Stimulated activated memory B cell treated with anti-CD40 and anti-IgM and Interleukin-4, amounts not matched to agents 10 μg/mL and 1 μg/mL and 100 μg/mL, for 72 hours (primary cell): ENCODE data around the gene RRP7A.
"Not testable (repeated sequence)": the region's sequence is repeated elsewhere in the genome, so short reads cannot be mapped to it uniquely, and the experiment has no call there.

Experiments
- ATAC-seq: fragments of 150-1000 bp; cut with Tn5 transposase; 2 replicates; pipeline ENCODE4 v1.10.0; 2021
- H3K27ac Mint-ChIP-seq: one replicate; pipeline ENCODE4 v1.8.0; 2022; ENCODE audit warnings: mild to moderate bottlenecking, mixed read lengths
- H3K27me3 Mint-ChIP-seq: one replicate; pipeline ENCODE4 v1.8.0; 2022; ENCODE audit warnings: mixed read lengths
- H3K36me3 Mint-ChIP-seq: one replicate; pipeline ENCODE4 v1.8.0; 2022; ENCODE audit warnings: mixed read lengths
- H3K4me1 Mint-ChIP-seq: one replicate; pipeline ENCODE4 v1.8.0; 2022; ENCODE audit warnings: mixed read lengths
- H3K4me3 Mint-ChIP-seq: one replicate; pipeline ENCODE4 v1.8.0; 2022; ENCODE audit warnings: mild to moderate bottlenecking, moderate library complexity, mixed read lengths
- H3K9me3 Mint-ChIP-seq: one replicate; pipeline ENCODE4 v1.8.0; 2022; ENCODE audit warnings: mixed read lengths

Gene RRP7A

DNA sequence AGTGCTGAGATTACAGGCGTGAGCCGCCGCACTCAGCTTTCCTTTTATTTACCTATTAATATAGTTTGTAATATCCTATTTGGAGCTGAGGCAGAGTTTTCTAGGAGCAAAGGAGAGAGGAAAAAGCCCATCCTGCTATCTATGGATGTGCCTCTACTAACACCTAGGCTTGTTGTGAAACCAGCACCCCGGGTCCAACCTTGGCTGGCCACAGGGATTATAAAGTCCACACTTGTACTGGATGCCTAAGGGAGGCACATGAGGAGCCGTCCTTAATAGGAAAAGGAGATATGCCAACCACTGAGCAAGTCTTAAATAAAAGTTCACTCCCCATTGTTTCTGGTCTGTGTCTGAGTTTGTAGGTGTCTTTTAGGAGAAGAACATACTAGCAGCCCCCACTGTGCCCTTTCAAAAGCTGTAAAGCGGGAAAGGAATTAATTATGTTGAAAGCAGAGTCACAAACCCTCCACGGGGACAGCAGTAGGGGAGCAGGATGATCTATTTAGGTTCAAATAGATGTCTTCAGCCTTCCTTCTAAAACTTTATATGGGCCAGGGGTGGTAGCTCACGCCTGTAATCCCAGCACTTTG, 29.3 kb downstream of the RRP7A start:
- H3K4me3 Mint-ChIP-seq, result no peak overlapping the region

DNA sequence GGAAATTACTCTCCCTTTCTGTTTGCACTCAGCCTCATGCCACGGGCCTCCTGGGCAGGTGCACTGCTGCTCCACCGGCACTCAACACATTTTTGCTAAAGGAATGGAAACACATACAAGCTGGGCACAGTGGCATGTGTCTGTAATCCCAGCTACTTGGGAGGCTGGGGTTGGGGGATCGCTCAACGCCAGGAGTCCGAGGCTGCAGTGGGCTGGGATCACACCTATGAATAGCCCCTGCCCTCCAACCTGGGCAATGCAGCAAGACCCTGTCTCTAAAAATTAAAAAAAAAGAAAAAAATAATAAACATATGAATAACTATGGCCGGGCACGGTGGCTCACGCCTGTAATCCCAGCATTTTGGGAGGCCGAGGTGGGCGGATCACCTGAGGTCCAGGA, 30.6 kb downstream of the RRP7A start:
- Mint-ChIP-seq H3K9me3 (no peaks in the 10 kb centered on the region), H3K4me1 (no peaks in the 10 kb centered on the region), H3K27ac (no peak overlapping the region), H3K4me3 (no peak overlapping the region), H3K27me3 (peaks cover 23% of the 10 kb centered on the region), H3K36me3 (no peaks in the 10 kb centered on the region)
- ATAC-seq, result no peak

More for the DNA sequence above, 29.3 kb downstream of the RRP7A start:
- Mint-ChIP-seq H3K4me1 (peaks cover 12% of the 10 kb centered on the region), H3K9me3 (no peaks in the 10 kb centered on the region), H3K36me3 (no peaks in the 10 kb centered on the region), H3K27me3 (peaks cover 24% of the 10 kb centered on the region), H3K27ac (no peak overlapping the region)
- ATAC-seq, result no peak

DNA sequence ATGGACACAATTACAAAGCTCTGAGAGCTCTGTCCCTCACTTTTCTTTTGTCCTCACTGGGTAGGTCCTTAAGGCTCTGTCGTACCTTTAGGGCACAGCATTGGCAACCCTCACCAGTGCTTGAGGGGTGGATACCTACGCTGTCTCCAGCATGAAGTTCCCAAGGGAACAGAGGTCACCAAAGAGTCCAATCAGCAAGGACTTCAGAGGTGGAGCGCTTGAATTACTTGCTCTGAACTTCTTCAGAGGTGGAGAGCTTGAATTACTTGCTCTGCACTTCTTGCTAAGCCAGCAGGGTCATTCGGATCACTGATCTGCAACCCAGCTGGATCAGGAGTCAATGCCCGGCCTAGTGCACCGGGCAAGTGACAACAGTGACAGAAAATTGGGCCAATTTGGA, 35.1 kb downstream of the RRP7A start:
- Mint-ChIP-seq H3K36me3 (no peaks in the 10 kb centered on the region), H3K27me3 (peaks cover 45% of the 10 kb centered on the region), H3K9me3 (no peaks in the 10 kb centered on the region), H3K4me3 (no peak overlapping the region), H3K4me1 (peaks cover 3% of the 10 kb centered on the region), H3K27ac (no peak overlapping the region)
- ATAC-seq, result no peak

DNA sequence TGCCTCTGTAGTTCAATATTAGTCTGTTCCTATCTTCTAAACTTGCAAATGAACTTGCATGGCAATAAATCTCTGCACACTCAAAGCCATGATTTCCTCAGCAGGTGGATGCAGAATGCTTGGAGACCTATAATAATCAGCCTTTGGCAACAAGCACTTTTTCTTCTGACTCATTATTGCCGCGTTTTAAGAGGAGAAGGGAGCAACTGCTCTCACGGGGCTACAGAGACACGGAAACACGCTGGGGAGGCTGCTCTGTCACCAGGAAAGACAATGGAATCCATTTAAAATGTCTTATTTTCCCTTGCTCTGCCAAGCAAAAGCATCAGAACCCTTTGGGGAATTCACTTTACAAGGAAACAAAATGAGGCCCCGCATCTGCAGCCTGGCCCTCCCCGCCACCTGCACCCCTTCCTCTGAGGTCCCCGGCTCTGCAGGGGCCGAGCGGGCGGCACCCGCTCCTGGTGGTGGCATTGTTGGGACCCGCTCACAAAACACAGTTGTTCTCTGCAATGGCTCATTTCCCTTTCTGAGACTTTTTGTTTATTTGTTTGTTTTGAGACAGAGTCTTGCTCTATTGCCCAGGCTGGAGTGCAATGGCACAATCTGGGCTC, 35.9 kb downstream of the RRP7A start:
- H3K27me3 Mint-ChIP-seq, result peaks cover 42% of the 10 kb centered on the region
- H3K4me3 Mint-ChIP-seq, ATAC-seq, H3K9me3 Mint-ChIP-seq, H3K27ac Mint-ChIP-seq, H3K4me1 Mint-ChIP-seq, H3K36me3 Mint-ChIP-seq: not testable (repeated sequence)

DNA sequence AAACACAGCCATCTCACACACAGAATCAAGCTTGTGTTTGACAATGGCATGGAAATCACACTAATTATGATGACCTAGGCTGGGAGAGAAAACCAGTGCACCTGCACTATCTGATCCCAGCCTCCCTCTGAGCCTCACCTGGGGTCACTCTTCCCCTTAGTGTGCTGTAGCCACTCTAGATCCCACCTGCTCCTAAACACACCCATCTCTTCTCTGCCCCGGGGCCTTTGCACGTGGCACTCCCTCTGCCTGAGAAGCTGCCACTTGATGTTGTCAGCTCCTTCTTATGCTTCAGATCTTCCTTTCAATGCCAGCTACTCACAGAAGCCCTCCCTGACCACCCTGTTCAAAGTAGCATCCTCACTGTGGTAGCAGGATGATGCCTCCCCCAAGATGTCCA, 44.5 kb downstream of the RRP7A start:
- H3K9me3 Mint-ChIP-seq, result no peaks in the 10 kb centered on the region
- H3K4me1 Mint-ChIP-seq, result peaks cover 16% of the 10 kb centered on the region
- H3K27me3 Mint-ChIP-seq, result peaks cover 29% of the 10 kb centered on the region
- no peak overlapping the region for H3K27ac Mint-ChIP-seq
- H3K36me3 Mint-ChIP-seq, result no peaks in the 10 kb centered on the region
- no peak overlapping the region for H3K4me3 Mint-ChIP-seq
- ATAC-seq, result no peak

DNA sequence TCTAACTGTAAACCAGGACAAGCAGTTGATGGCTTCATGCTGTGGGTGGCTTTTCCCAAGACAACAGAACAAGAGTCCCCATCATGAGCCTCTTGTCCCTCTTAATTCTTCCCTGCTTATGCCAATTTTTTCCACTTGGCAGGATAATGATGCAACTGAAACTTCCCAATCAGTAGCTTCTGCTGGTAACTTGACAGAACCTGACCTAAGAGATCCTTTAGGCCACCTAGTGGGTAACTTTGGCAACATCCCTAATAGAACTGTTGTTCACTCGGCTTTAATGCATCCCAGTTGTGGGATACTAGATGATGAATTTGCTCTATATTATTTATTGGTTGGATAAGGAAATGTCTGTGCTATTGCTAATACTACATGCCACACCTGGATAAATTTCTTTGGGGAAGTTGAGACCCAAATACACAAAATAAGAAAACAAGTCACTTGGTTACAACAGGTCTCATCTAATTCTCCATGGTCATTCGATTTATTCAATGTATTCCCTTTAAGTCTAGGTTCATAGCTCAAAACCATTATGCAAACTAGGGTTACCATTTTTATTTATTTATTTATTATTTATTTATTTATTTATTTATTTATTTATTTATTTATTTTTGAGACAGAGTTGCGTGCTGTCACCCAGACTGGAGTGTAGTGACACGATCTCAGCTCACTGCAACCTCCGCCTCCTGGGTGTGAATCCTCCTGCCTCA, 46.0 kb downstream of the RRP7A start:
- peaks cover 29% of the 10 kb centered on the region for H3K27me3 Mint-ChIP-seq
- no peaks in the 10 kb centered on the region for H3K36me3 Mint-ChIP-seq
- ATAC-seq, result no peak
- no peak overlapping the region for H3K27ac Mint-ChIP-seq
- peaks cover 7% of the 10 kb centered on the region for H3K4me1 Mint-ChIP-seq
- no peak overlapping the region for H3K4me3 Mint-ChIP-seq
- no peaks in the 10 kb centered on the region for H3K9me3 Mint-ChIP-seq

DNA sequence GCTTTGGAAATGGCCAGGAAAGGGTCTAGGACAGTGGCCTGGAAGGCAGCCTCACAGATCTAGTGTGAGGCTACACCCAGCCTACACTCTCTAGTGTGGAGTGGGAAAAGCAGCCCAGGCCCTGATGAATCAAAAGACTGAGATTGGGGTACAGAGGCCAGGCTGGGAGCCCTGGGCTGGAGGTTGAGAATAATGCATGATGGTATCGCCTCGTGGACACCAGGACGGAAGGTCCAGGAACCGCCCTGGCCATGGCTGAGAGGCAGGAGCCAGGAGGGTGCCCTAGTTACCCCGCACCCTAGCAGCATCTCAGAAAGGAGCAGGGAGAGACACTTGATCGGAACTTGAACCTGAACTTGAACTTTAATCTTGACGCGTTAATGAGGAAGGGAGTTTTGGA, 46.9 kb downstream of the RRP7A start:
- no peaks in the 10 kb centered on the region for H3K4me1 Mint-ChIP-seq
- no peak overlapping the region for H3K27ac Mint-ChIP-seq
- ATAC-seq, result no peak
- no peak overlapping the region for H3K4me3 Mint-ChIP-seq
- H3K36me3 Mint-ChIP-seq, result no peaks in the 10 kb centered on the region
- no peaks in the 10 kb centered on the region for H3K9me3 Mint-ChIP-seq
- peaks cover 29% of the 10 kb centered on the region for H3K27me3 Mint-ChIP-seq

DNA sequence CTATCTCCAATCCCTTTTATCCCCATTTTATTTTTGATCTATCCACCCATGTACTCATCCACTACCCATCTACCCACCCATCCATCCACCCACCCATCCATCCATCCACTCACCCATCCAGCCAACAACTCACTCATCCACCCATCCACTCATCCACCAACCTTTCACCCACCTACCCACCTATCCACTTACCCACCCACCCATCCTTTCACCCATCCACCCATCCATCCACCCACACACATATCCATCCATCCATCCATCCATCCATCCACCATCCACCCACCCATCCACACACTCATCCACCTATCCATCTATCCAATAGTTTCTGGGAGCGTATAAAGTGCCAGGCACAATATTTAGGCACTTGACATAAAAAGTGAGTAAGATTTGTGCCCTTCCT, 48.2 kb downstream of the RRP7A start:
- ATAC-seq, result no peak
- Mint-ChIP-seq H3K27me3 (peaks cover 29% of the 10 kb centered on the region), H3K9me3 (no peaks in the 10 kb centered on the region), H3K4me3 (no peak overlapping the region), H3K36me3 (no peaks in the 10 kb centered on the region), H3K4me1 (no peaks in the 10 kb centered on the region), H3K27ac (no peak overlapping the region)

DNA sequence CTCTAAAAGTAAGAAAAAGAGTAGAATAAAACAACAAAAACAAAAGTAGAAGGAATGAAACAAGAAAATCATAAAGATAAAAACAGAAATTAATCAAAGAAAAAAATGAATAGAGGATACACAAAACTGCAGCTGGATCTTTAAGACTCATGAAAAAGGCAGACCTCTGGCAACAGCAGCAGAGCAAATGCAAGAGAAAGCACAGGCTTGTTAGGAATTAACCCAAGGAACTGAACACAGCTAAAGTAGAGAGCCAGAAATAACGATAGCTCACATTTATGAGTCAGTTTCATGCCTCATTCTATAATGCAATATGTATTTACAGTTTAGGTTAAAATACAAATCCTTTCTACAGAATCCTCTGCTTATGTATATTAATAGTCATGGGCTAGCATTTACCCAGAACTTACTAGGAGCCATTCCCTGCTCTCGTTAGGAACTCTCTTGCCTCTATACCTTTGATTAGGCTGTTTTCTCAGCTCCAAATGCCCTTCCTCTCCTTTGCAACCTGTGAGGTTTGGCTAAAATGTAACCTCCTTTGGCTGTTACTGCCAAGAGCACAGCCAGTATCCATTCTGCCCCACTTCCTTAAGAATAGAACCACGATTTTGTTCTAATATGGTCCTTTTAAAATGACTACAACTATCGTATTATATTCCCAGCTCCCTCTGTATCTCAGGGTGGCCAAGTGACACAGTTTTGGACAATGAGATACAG, 49.1 kb downstream of the RRP7A start:
- ATAC-seq, result no peak
- Mint-ChIP-seq H3K4me3 (no peak overlapping the region), H3K36me3 (no peaks in the 10 kb centered on the region), H3K27me3 (peaks cover 27% of the 10 kb centered on the region), H3K27ac (no peak overlapping the region), H3K4me1 (no peaks in the 10 kb centered on the region), H3K9me3 (no peaks in the 10 kb centered on the region)

DNA sequence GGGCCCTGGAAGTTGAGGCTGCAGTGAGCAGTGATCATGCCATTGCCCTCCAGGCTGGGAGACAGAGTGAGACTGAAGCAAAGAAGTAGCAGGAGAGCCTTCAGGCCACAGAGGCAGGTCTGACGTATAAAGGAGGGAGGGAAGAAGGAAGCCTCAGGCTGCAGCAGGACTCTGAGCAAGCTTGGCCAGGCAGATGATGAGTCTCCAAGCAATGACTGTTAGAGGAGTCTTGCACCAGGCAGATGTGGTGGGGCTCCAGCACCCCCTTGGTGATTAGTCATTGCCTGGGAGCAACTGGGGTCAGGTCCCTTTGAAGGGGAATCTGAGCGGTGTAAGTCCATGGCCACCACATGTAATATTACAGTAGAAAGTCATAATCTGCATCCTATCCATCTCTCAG, 50.8 kb downstream of the RRP7A start:
- H3K36me3 Mint-ChIP-seq, result no peaks in the 10 kb centered on the region
- no peak overlapping the region for H3K4me3 Mint-ChIP-seq
- no peaks in the 10 kb centered on the region for H3K9me3 Mint-ChIP-seq
- no peak for ATAC-seq
- no peaks in the 10 kb centered on the region for H3K4me1 Mint-ChIP-seq
- H3K27me3 Mint-ChIP-seq, result peaks cover 29% of the 10 kb centered on the region
- H3K27ac Mint-ChIP-seq, result no peak overlapping the region

DNA sequence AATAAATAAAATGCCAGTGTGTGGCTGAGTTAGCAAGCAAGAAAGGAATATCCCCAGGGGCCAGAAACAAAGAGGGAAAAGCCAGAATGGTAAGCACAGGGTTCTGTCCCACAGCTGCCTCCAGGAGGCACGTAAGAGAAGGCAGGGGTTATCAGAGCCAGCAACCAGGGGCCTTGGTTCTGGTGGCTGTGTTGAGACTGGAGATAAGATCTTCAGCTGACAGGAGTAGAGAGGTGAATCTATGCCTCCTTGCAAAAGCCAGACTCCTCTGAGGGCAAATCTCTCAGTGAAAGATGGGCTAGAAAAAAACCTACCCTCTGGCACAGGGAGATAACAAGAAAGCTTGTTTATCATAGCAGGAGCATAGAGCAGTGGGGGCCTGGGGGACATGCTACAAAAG, 57.6 kb downstream of the RRP7A start:
- H3K4me1 Mint-ChIP-seq, result peaks cover 6% of the 10 kb centered on the region
- H3K36me3 Mint-ChIP-seq, result no peaks in the 10 kb centered on the region
- peaks cover 65% of the 10 kb centered on the region for H3K27me3 Mint-ChIP-seq
- no peak overlapping the region for H3K27ac Mint-ChIP-seq
- no peak overlapping the region for H3K4me3 Mint-ChIP-seq
- no peak for ATAC-seq
- H3K9me3 Mint-ChIP-seq, result no peaks in the 10 kb centered on the region

DNA sequence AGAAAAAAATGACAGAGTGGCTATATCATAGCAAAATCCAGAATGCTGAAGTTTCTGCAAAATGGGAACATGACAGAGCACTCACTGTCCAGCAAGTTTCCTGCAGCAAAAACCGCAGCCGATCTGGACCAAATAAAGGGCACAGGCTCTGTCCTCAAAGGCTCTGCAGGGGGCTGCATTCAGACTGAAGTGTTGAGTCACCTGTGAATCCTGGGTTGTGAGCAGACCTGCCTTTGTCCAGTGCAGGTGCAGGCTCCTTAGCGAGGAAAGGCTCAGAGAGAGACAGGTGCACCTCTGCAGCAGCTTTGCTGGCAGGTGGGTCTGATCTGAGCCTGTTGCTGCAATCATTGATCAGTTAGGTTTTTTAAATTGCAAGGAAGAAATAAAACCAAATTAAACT, 58.1 kb downstream of the RRP7A start:
- Mint-ChIP-seq H3K27me3 (peaks cover 65% of the 10 kb centered on the region), H3K4me3 (no peak overlapping the region), H3K27ac (no peak overlapping the region), H3K4me1 (peaks cover 6% of the 10 kb centered on the region), H3K9me3 (no peaks in the 10 kb centered on the region), H3K36me3 (no peaks in the 10 kb centered on the region)
- no peak for ATAC-seq
